Naive thymus-derived CD4-positive, alpha-beta T cell (primary cell): Measurements from ENCODE around the gene TTC13. TPM values are rescaled to one million over a fixed set of nuclear protein-coding genes. Genes with fewer than 3 reads are reported as not detected.

Experiments
- ATAC-seq: fragments of 150-1000 bp; cut with Tn5 transposase; 2 replicates; pipeline ENCODE4 v1.10.0; 2021; ENCODE audit warnings: mild to moderate bottlenecking, moderate library complexity
- CTCF ChIA-PET: fragments of 350-600 bp; sonication (Branson Sonifier 250); formaldehyde crosslinking; loops from one replicate; lab custom pipeline; 2021; ENCODE audit warnings: antibody characterized with exemption; lab: Charles Lee
- POLR2A ChIA-PET: fragments of 350-600 bp; sonication (Branson Sonifier 250); formaldehyde crosslinking; loops from one replicate; lab custom pipeline; 2021; ENCODE audit warnings: antibody characterized with exemption, inconsistent platforms; lab: Charles Lee
- DNase-seq, 9 donors: peaks; one replicate each; pipeline versions ENCODE4 v3.0.0 to v3.0.0-alpha.2; 2020 to 2022; ENCODE audit warnings: mixed read lengths in 1 of 9
- H3K27ac ChIP-seq: one replicate; pipeline ENCODE4 v1.7.0; 2013; ENCODE audit warnings: mild to moderate bottlenecking, low read depth, low read length, moderate library complexity
- H3K27me3 ChIP-seq, 2 donors: one replicate each; pipeline ENCODE4 v1.7.0; 2013; ENCODE audit warnings: low read length in 2 of 2, mild to moderate bottlenecking in 2 of 2, moderate library complexity in 2 of 2; ENCODE audit not compliant: control insufficient read depth in 2 of 2, insufficient read depth in 2 of 2
- H3K36me3 ChIP-seq, 3 experiments: 1 replicate in 2 of 3; 2 replicates in 1 of 3; pipeline ENCODE4 v1.7.0; 2013; ENCODE audit warnings: low read length in 3 of 3, mild to moderate bottlenecking in 3 of 3, moderate library complexity in 1 of 3; ENCODE audit not compliant: insufficient read depth in 3 of 3, control insufficient read depth in 2 of 3
- H3K4me1 ChIP-seq, 2 donors: one replicate each; pipeline ENCODE4 v1.7.0; 2013; ENCODE audit warnings: low read length in 2 of 2, mild to moderate bottlenecking in 2 of 2, moderate library complexity in 1 of 2; ENCODE audit not compliant: control insufficient read depth in 2 of 2, insufficient read depth in 2 of 2
- H3K4me3 ChIP-seq: 2 replicates; pipeline ENCODE4 v1.7.0; 2013; ENCODE audit warnings: mild to moderate bottlenecking, low read length
- H3K9me3 ChIP-seq, 3 experiments: 1 replicate in 2 of 3; 2 replicates in 1 of 3; pipeline ENCODE4 v1.7.0; 2013; ENCODE audit warnings: low read length in 3 of 3; ENCODE audit not compliant: control insufficient read depth in 2 of 3
- H3K27ac Mint-ChIP-seq, 9 donors: one replicate each; pipeline ENCODE4 v1.8.0; 2020 to 2022; ENCODE audit warnings: mixed read lengths in 9 of 9, mild to moderate bottlenecking in 8 of 9, moderate library complexity in 5 of 9, inconsistent platforms in 2 of 9
- H3K27me3 Mint-ChIP-seq, 5 donors: one replicate each; pipeline ENCODE4 v1.8.0; 2021 to 2022; ENCODE audit warnings: mixed read lengths in 5 of 5, mild to moderate bottlenecking in 1 of 5
- H3K36me3 Mint-ChIP-seq, 5 donors: one replicate each; pipeline ENCODE4 v1.8.0; 2020 to 2022; ENCODE audit warnings: mixed read lengths in 5 of 5, mild to moderate bottlenecking in 3 of 5, inconsistent platforms in 1 of 5
- H3K4me1 Mint-ChIP-seq, 7 donors: one replicate each; pipeline ENCODE4 v1.8.0; 2020 to 2022; ENCODE audit warnings: mixed read lengths in 7 of 7, mild to moderate bottlenecking in 3 of 7, inconsistent platforms in 1 of 7
- H3K4me3 Mint-ChIP-seq, 10 donors: one replicate each; pipeline ENCODE4 v1.8.0; 2020 to 2022; ENCODE audit warnings: mild to moderate bottlenecking in 10 of 10, mixed read lengths in 10 of 10, moderate library complexity in 6 of 10, inconsistent platforms in 2 of 10
- H3K9me3 Mint-ChIP-seq, 11 donors: one replicate each; pipeline ENCODE4 v1.8.0; 2020 to 2022; ENCODE audit warnings: mixed read lengths in 11 of 11, mild to moderate bottlenecking in 4 of 11, inconsistent platforms in 1 of 11, moderate library complexity in 1 of 11
- intact Hi-C, 2 donors: fragments of 100-400 bp; cut with micrococcal nuclease; formaldehyde crosslinking; loops; one replicate each; pipeline ENCODE4 v1.15.1; 2023
- polyA plus RNA-seq, 2 donors: library from polyadenylated mRNA; unstranded; fragments of 300-500 nt; fragmentation: Illumina TruSeq; gene quantifications; one replicate each; pipeline ENCODE4 v1.2.3, GENCODE V29; 2021
- total RNA-seq, 6 experiments: library from RNA in 5 of 6; stranded (reverse) in 5 of 6; gene quantifications; 1 replicate in 5 of 6; 2 replicates in 1 of 6; pipeline ENCODE4 v1.2.3 and lab custom pipeline; 2021 to 2026

TTC13 gene
- total and polyA plus RNA-seq, 7 experiments from 2014 or later, result 9.9 to 54.6 (median 33.8) TPM

GRCh38 chr1:230938924-230939368 is 39.7 kb downstream of the TTC13 start:
- Histone ChIP-seq H3K36me3 (peaks cover 2 to 39% (median 5%) of the 10 kb centered on the region in 3 experiments), H3K9me3 (no peaks in the 10 kb centered on the region), H3K27me3 (no peaks in the 10 kb centered on the region), H3K4me3 (no peak overlapping the region), H3K27ac (no peak overlapping the region), H3K4me1 (no peaks in the 10 kb centered on the region)
- H3K4me1 Mint-ChIP-seq, result peaks cover 4 to 22% (median 10%) of the 10 kb centered on the region in 7 donors
- ATAC-seq (no peak), DNase-seq (no peak)
- peak overlapping the region in 7 of 9 donors; percentile 1 to 58 (median 21) for H3K27ac Mint-ChIP-seq
- no peaks in the 10 kb centered on the region for H3K27me3 Mint-ChIP-seq
- peaks cover 8 to 47% (median 26%) of the 10 kb centered on the region in 5 donors for H3K36me3 Mint-ChIP-seq
- no peak overlapping the region for H3K4me3 Mint-ChIP-seq
- POLR2A ChIA-PET, result no interaction called here
- no peaks in the 10 kb centered on the region for H3K9me3 Mint-ChIP-seq
- CTCF ChIA-PET, result no interaction called here
- intact Hi-C loops, result loop anchor here in 1 of 2 donors (5.0 kb wide), 1 partner anchor 38 kb away; the partner anchor contains the start of genes ARV1 and TTC13

- ATAC-seq (no peak), DNase-seq (no peak)
- Histone ChIP-seq H3K4me1 (no peaks in the 10 kb centered on the region), H3K9me3 (no peaks in the 10 kb centered on the region), H3K36me3 (peaks cover 0 to 46% (median 5%) of the 10 kb centered on the region in 3 experiments), H3K4me3 (no peak overlapping the region), H3K27me3 (no peaks in the 10 kb centered on the region), H3K27ac (no peak overlapping the region)
- H3K9me3 Mint-ChIP-seq, result no peaks in the 10 kb centered on the region
- peaks cover 8 to 38% (median 25%) of the 10 kb centered on the region in 5 donors for H3K36me3 Mint-ChIP-seq
- H3K4me3 Mint-ChIP-seq, result no peak overlapping the region
- H3K27me3 Mint-ChIP-seq, result no peaks in the 10 kb centered on the region
- CTCF ChIA-PET, result no interaction called here
- H3K4me1 Mint-ChIP-seq, result peaks cover 0 to 22% (median 7%) of the 10 kb centered on the region in 7 donors
- POLR2A ChIA-PET, result interaction anchor here (0.8 kb wide), 1 partner anchor 16 kb away, joined by 3 read pairs; no protein-coding TSS in a partner anchor
- H3K27ac Mint-ChIP-seq, result peak overlapping the region in 2 of 9 donors; percentile 41 to 56
- intact Hi-C loops, result loop anchor here in 1 of 2 donors (5.0 kb wide), 1 partner anchor 40 kb away; the partner anchor contains the start of genes ARV1 and TTC13
Observed at GRCh38 chr1:230937371-230937770, 41.3 kb downstream of the TTC13 start.

GRCh38 chr1:230936475-230936874 is 42.2 kb downstream of the TTC13 start:
- Mint-ChIP-seq H3K36me3 (peaks cover 8 to 40% (median 26%) of the 10 kb centered on the region in 5 donors), H3K27ac (peak overlapping the region in 3 of 9 donors; percentile 39 to 59 (median 56)), H3K4me1 (peaks cover 0 to 23% (median 7%) of the 10 kb centered on the region in 7 donors), H3K4me3 (no peak overlapping the region), H3K27me3 (no peaks in the 10 kb centered on the region), H3K9me3 (no peaks in the 10 kb centered on the region)
- no peak for DNase-seq
- ChIA-PET CTCF (no interaction called here), POLR2A (no interaction called here)
- H3K4me3 ChIP-seq, result no peak overlapping the region
- no peak for ATAC-seq
- H3K4me1 ChIP-seq, result no peaks in the 10 kb centered on the region
- H3K27ac ChIP-seq, result no peak overlapping the region
- no peaks in the 10 kb centered on the region for H3K27me3 ChIP-seq
- H3K36me3 ChIP-seq, result peaks cover 0 to 51% (median 8%) of the 10 kb centered on the region in 3 experiments
- intact Hi-C loops, result loop anchor here in 1 of 2 donors (5.0 kb wide), 1 partner anchor 41 kb away; the partner anchor contains the start of genes ARV1 and TTC13
- no peaks in the 10 kb centered on the region for H3K9me3 ChIP-seq

GRCh38 chr1:230935852-230936251 is 42.8 kb downstream of the TTC13 start:
- Mint-ChIP-seq H3K4me1 (peaks cover 0 to 28% (median 7%) of the 10 kb centered on the region in 7 donors), H3K4me3 (no peak overlapping the region), H3K27ac (peak overlapping the region in 6 of 9 donors; percentile 5 to 69 (median 38)), H3K36me3 (peaks cover 8 to 45% (median 26%) of the 10 kb centered on the region in 5 donors), H3K9me3 (no peaks in the 10 kb centered on the region), H3K27me3 (no peaks in the 10 kb centered on the region)
- H3K4me3 ChIP-seq, result no peak overlapping the region
- no peak for ATAC-seq
- intact Hi-C loops, result loop anchor here in 1 of 2 donors (5.0 kb wide), 1 partner anchor 41 kb away; the partner anchor contains the start of genes ARV1 and TTC13
- peaks cover 0 to 57% (median 10%) of the 10 kb centered on the region in 3 experiments for H3K36me3 ChIP-seq
- no peak for DNase-seq
- no peak overlapping the region for H3K27ac ChIP-seq
- H3K9me3 ChIP-seq, result no peaks in the 10 kb centered on the region
- ChIA-PET CTCF (no interaction called here), POLR2A (no interaction called here)
- H3K27me3 ChIP-seq, result no peaks in the 10 kb centered on the region
- no peaks in the 10 kb centered on the region for H3K4me1 ChIP-seq

- no peak overlapping the region for H3K27ac ChIP-seq
- DNase-seq (no peak), ATAC-seq (no peak)
- ChIA-PET CTCF (no interaction called here), POLR2A (interaction anchor here (1.6 kb wide), 1 partner anchor 39 kb away, joined by 4 read pairs; no protein-coding TSS in a partner anchor)
- peaks cover 5 to 73% (median 15%) of the 10 kb centered on the region in 3 experiments for H3K36me3 ChIP-seq
- Mint-ChIP-seq H3K27ac (peak overlapping the region in 4 of 9 donors; percentile 14 to 80 (median 64)), H3K27me3 (no peaks in the 10 kb centered on the region), H3K36me3 (peaks cover 6 to 45% (median 37%) of the 10 kb centered on the region in 5 donors), H3K9me3 (no peaks in the 10 kb centered on the region), H3K4me3 (no peak overlapping the region), H3K4me1 (peaks cover 0 to 14% (median 5%) of the 10 kb centered on the region in 7 donors)
- H3K4me1 ChIP-seq, result no peaks in the 10 kb centered on the region
- H3K4me3 ChIP-seq, result no peak overlapping the region
- no peaks in the 10 kb centered on the region for H3K27me3 ChIP-seq
- no peaks in the 10 kb centered on the region for H3K9me3 ChIP-seq
- intact Hi-C loops, result no loop called here
Observed at GRCh38 chr1:230930986-230931385, 47.7 kb downstream of the TTC13 start.

GRCh38 chr1:230926182-230926581 is 52.5 kb downstream of the TTC13 start:
- peak overlapping the region in 4 of 9 donors; percentile 21 to 48 (median 39) for H3K27ac Mint-ChIP-seq
- Histone ChIP-seq H3K9me3 (no peaks in the 10 kb centered on the region), H3K27me3 (no peaks in the 10 kb centered on the region), H3K4me3 (no peak overlapping the region), H3K36me3 (peaks cover 11 to 79% (median 30%) of the 10 kb centered on the region in 3 experiments), H3K4me1 (no peaks in the 10 kb centered on the region), H3K27ac (no peak overlapping the region)
- H3K27me3 Mint-ChIP-seq, result no peaks in the 10 kb centered on the region
- H3K4me1 Mint-ChIP-seq, result peaks cover 0 to 7% (median 0%) of the 10 kb centered on the region in 7 donors
- ATAC-seq (no peak), DNase-seq (no peak)
- no peak overlapping the region for H3K4me3 Mint-ChIP-seq
- H3K36me3 Mint-ChIP-seq, result peaks cover 13 to 62% (median 41%) of the 10 kb centered on the region in 5 donors
- H3K9me3 Mint-ChIP-seq, result no peaks in the 10 kb centered on the region
- intact Hi-C loops, result no loop called here
- ChIA-PET CTCF (interaction anchor here (0.9 kb wide), 1 partner anchor 10 kb away, joined by 3 read pairs; no protein-coding TSS in a partner anchor), POLR2A (no interaction called here)
